Stimulated activated CD8-positive, alpha-beta memory T cell treated with anti-CD3 and anti-CD28 coated beads, Interleukin-15, amount 100 ng/mL, for 4 hours (primary cell): ENCODE results near the gene PNPLA4.

ENCODE experiments used
- DNase-seq, 2 donors: peaks; one replicate each; pipeline ENCODE4 v3.0.0-alpha.2; 2020; ENCODE audit warnings: low read depth in 2 of 2

PNPLA4 gene

GRCh38 chrX:7872042-7872441 lies 55.2 kb downstream of the PNPLA4 start:
- no peak for DNase-seq

- no peak for DNase-seq
These were observed 75.0 kb downstream of the PNPLA4 start for GRCh38 chrX:7852166-7852565.
